HG02885 (cell line): ENCODE results near the gene RELL1.
A peak's percentile ranks its signal among the peaks of the same experiment; 100 is the strongest.

Experiments used
- ATAC-seq: cut with Tn5 transposase; IDR thresholded peaks from one replicate; pipeline ENCODE4 v1.9.1; 2021; ENCODE audit warnings: mild to moderate bottlenecking; ENCODE audit not compliant: unreplicated experiment, poor library complexity

RELL1 gene

GRCh38 chr4:37686373-37687193, at the start of gene RELL1:
RELL1 (minus strand) TSS chr4:37686376; CDS start chr4:37686287, 89 bp downstream.
- ATAC-seq, result peak; percentile 85

GRCh38 chr4:37735578-37735977, 49.4 kb upstream of the RELL1 start:
- ATAC-seq, result no peak

- no peak for ATAC-seq
Observed at GRCh38 chr4:37734989-37735388, 48.8 kb upstream of the RELL1 start.

GRCh38 chr4:37733240-37733867, 47.2 kb upstream of the RELL1 start:
- no peak for ATAC-seq

GRCh38 chr4:37732526-37733186, 46.5 kb upstream of the RELL1 start:
- ATAC-seq, result peak; percentile 89

GRCh38 chr4:37729649-37730004, 43.5 kb upstream of the RELL1 start:
- no peak for ATAC-seq

GRCh38 chr4:37728064-37728463, 41.9 kb upstream of the RELL1 start:
- no peak for ATAC-seq

- no peak for ATAC-seq
Observed at GRCh38 chr4:37727635-37728034, 41.5 kb upstream of the RELL1 start.

GRCh38 chr4:37726666-37727065, 40.5 kb upstream of the RELL1 start:
- ATAC-seq, result no peak

GRCh38 chr4:37725718-37726117, 39.5 kb upstream of the RELL1 start:
- peak; percentile 71 for ATAC-seq

- ATAC-seq, result no peak
Observed at GRCh38 chr4:37723067-37723466, 36.9 kb upstream of the RELL1 start.

- no peak for ATAC-seq
Observed at GRCh38 chr4:37721995-37722638, 35.9 kb upstream of the RELL1 start.

- ATAC-seq, result no peak
Observed at GRCh38 chr4:37719021-37719420, 32.8 kb upstream of the RELL1 start.

GRCh38 chr4:37717576-37717975, 31.4 kb upstream of the RELL1 start:
- no peak for ATAC-seq

GRCh38 chr4:37715889-37716402, 29.8 kb upstream of the RELL1 start:
- peak; percentile 84 for ATAC-seq

GRCh38 chr4:37710491-37710890, 24.3 kb upstream of the RELL1 start:
- no peak for ATAC-seq

GRCh38 chr4:37706032-37706431, 19.9 kb upstream of the RELL1 start:
- no peak for ATAC-seq

- no peak for ATAC-seq
Observed at GRCh38 chr4:37705571-37705970, 19.4 kb upstream of the RELL1 start.

- ATAC-seq, result no peak
Observed at GRCh38 chr4:37699868-37700481, 13.8 kb upstream of the RELL1 start.

GRCh38 chr4:37697566-37697965, 11.4 kb upstream of the RELL1 start:
- no peak for ATAC-seq
